ENCODE results near the gene POLR2B. TPM values are rescaled to one million over a fixed set of nuclear protein-coding genes. Genes with fewer than 3 reads are reported as not detected.

Gene POLR2B
- total RNA-seq, 1 donor from 2014 or later = 290 TPM

GRCh38 chr4:57048590-57049304 is 70.1 kb downstream of the POLR2B start:
- Mint-ChIP-seq H3K9me3 (peaks cover 12% of the 10 kb centered on the region), H3K27ac (no peak overlapping the region), H3K4me1 (peaks cover 7% of the 10 kb centered on the region), H3K4me3 (no peak overlapping the region), H3K27me3 (ENCODE audit: insufficient read depth, low read depth) (peaks cover 3% of the 10 kb centered on the region), H3K36me3 (peaks cover 5% of the 10 kb centered on the region)
- no peaks in the 10 kb centered on the region for H3F3A ChIP-seq (ENCODE audit: low read depth)
- H3K9ac ChIP-seq = no peak overlapping the region
- H3K27ac ChIP-seq = no peak overlapping the region
- TF ChIP-seq CTCF (IDR thresholded peaks at IDR 0.05) (no peak), EZH2phosphoT487 (IDR thresholded peaks at IDR 0.05) (no peak), EZH2 (IDR thresholded peaks at IDR 0.05) (no peak)
- no peak overlapping the region for H3K4me2 ChIP-seq
- no peak overlapping the region for H3K4me3 ChIP-seq
- H3K9me3 ChIP-seq (ENCODE audit: low read depth) = no peaks in the 10 kb centered on the region
- no peaks in the 10 kb centered on the region for H3K27me3 ChIP-seq
- no peaks in the 10 kb centered on the region for H3K36me3 ChIP-seq
- no peak for DNase-seq (ENCODE audit: low spot score)
- no peak overlapping the region for H2AFZ ChIP-seq (replicated peaks)
- no peaks in the 10 kb centered on the region for H3K79me2 ChIP-seq (ENCODE audit: low read depth)
- H4K20me1 ChIP-seq (ENCODE audit: low read depth) = no peaks in the 10 kb centered on the region
- no peaks in the 10 kb centered on the region for H3K4me1 ChIP-seq

- H3K27ac ChIP-seq = no peak overlapping the region
- H4K20me1 ChIP-seq (ENCODE audit: low read depth) = no peaks in the 10 kb centered on the region
- no peaks in the 10 kb centered on the region for H3F3A ChIP-seq (ENCODE audit: low read depth)
- Mint-ChIP-seq H3K36me3 (peaks cover 5% of the 10 kb centered on the region), H3K9me3 (peaks cover 9% of the 10 kb centered on the region), H3K4me1 (peaks cover 7% of the 10 kb centered on the region), H3K4me3 (no peak overlapping the region), H3K27ac (no peak overlapping the region), H3K27me3 (ENCODE audit: insufficient read depth, low read depth) (peaks cover 2% of the 10 kb centered on the region)
- H3K27me3 ChIP-seq = no peaks in the 10 kb centered on the region
- H3K9me3 ChIP-seq (ENCODE audit: low read depth) = no peaks in the 10 kb centered on the region
- no peaks in the 10 kb centered on the region for H3K79me2 ChIP-seq (ENCODE audit: low read depth)
- no peak for TF ChIP-seq EZH2 (IDR thresholded peaks at IDR 0.05)
- TF ChIP-seq CTCF (IDR thresholded peaks at IDR 0.05) = no peak
- TF ChIP-seq EZH2phosphoT487 (IDR thresholded peaks at IDR 0.05) = no peak
- no peak for DNase-seq (ENCODE audit: low spot score)
- no peak overlapping the region for H2AFZ ChIP-seq (replicated peaks)
- no peaks in the 10 kb centered on the region for H3K36me3 ChIP-seq
- no peak overlapping the region for H3K9ac ChIP-seq
- H3K4me2 ChIP-seq = no peak overlapping the region
- no peaks in the 10 kb centered on the region for H3K4me1 ChIP-seq
- no peak overlapping the region for H3K4me3 ChIP-seq
Measured at GRCh38 chr4:57051095-57051494, 72.4 kb downstream of the POLR2B start.

DNA sequence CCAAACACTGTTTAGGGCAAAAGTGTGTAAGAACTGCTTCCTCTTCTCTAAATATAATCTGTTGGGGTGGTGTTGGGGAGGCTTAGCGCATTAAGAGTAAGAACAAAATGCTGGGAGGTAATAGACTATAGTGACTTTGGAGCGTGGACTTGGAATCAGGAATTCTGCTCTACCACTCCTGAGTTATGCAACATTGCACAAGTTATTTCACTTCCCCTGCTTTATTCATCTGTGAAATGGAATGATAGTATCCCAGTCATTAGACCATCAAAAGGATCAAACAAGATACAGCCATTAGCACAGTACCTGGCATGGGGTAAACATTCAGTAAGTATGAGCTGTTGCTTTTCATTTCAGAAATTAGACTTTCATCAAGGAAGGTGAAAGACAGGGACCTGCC is 72.8 kb downstream of the POLR2B start:
- H3F3A ChIP-seq (ENCODE audit: low read depth) = no peaks in the 10 kb centered on the region
- no peak overlapping the region for H3K9ac ChIP-seq
- Mint-ChIP-seq H3K4me1 (peaks cover 12% of the 10 kb centered on the region), H3K27ac (no peak overlapping the region), H3K36me3 (peaks cover 5% of the 10 kb centered on the region), H3K4me3 (no peak overlapping the region), H3K27me3 (ENCODE audit: insufficient read depth, low read depth) (peaks cover 2% of the 10 kb centered on the region), H3K9me3 (peaks cover 8% of the 10 kb centered on the region)
- no peak overlapping the region for H3K4me2 ChIP-seq
- H3K4me1 ChIP-seq = no peaks in the 10 kb centered on the region
- no peak overlapping the region for H3K27ac ChIP-seq
- no peak overlapping the region for H2AFZ ChIP-seq (replicated peaks)
- H3K36me3 ChIP-seq = no peaks in the 10 kb centered on the region
- TF ChIP-seq CTCF (IDR thresholded peaks at IDR 0.05) (no peak), EZH2 (IDR thresholded peaks at IDR 0.05) (no peak), EZH2phosphoT487 (IDR thresholded peaks at IDR 0.05) (no peak)
- H3K4me3 ChIP-seq = no peak overlapping the region
- H3K9me3 ChIP-seq (ENCODE audit: low read depth) = no peaks in the 10 kb centered on the region
- H3K79me2 ChIP-seq (ENCODE audit: low read depth) = no peaks in the 10 kb centered on the region
- H4K20me1 ChIP-seq (ENCODE audit: low read depth) = no peaks in the 10 kb centered on the region
- no peaks in the 10 kb centered on the region for H3K27me3 ChIP-seq
- no peak for DNase-seq (ENCODE audit: low spot score)

Measured in neural progenitor cell (in vitro differentiated cells).